GM18907 (cell line): ENCODE measurements around the gene ACOT11.

Experiments
- ATAC-seq: cut with Tn5 transposase; IDR thresholded peaks from one replicate; pipeline ENCODE4 v1.9.1; 2021; ENCODE audit warnings: mild to moderate bottlenecking, moderate library complexity; ENCODE audit not compliant: unreplicated experiment

ACOT11 gene

GRCh38 chr1:54640863-54641836 is 93.1 kb downstream of the ACOT11 start, which contains the start of gene MROH7:
MROH7 (plus strand) TSS chr1:54641786; CDS start chr1:54652927, 11,141 bp downstream.
- ATAC-seq: no peak

GRCh38 chr1:54643736-54644135 is 95.7 kb downstream of the ACOT11 start:
- ATAC-seq: no peak

- no peak for ATAC-seq
Measured at GRCh38 chr1:54645806-54646676, 98.0 kb downstream of the ACOT11 start.

- no peak for ATAC-seq
Measured at GRCh38 chr1:54649130-54649898, 101.3 kb downstream of the ACOT11 start.

GRCh38 chr1:54649921-54650320 is 101.9 kb downstream of the ACOT11 start:
- ATAC-seq: no peak

- no peak for ATAC-seq
Measured at GRCh38 chr1:54650417-54650816, 102.4 kb downstream of the ACOT11 start.

GRCh38 chr1:54651608-54652007 is 103.6 kb downstream of the ACOT11 start:
- no peak for ATAC-seq

- no peak for ATAC-seq
Measured at GRCh38 chr1:54652168-54652567, 104.1 kb downstream of the ACOT11 start.

- no peak for ATAC-seq
Measured at GRCh38 chr1:54653036-54653435, 105.0 kb downstream of the ACOT11 start.

- no peak for ATAC-seq
Measured at GRCh38 chr1:54658164-54658913, 110.3 kb downstream of the ACOT11 start.
